H9 (cell line): ENCODE measurements around the gene CTNNAL1. TPM values are rescaled to one million over a fixed set of nuclear protein-coding genes. Genes with fewer than 3 reads are reported as not detected.

Experiments
- DNase-seq: peaks from one replicate; pipeline ENCODE4 v3.0.0-alpha.2; 2017
- H2AFZ ChIP-seq: one replicate; pipeline ENCODE4 v1.6.1; 2013; ENCODE audit warnings: mild to moderate bottlenecking, low read length, control low read depth, moderate library complexity
- H2AK5ac ChIP-seq: 2 replicates; pipeline ENCODE4 v1.6.1; 2013; ENCODE audit warnings: low read length, control low read depth, mixed read lengths; ENCODE audit not compliant: insufficient read length
- H2BK120ac ChIP-seq: one replicate; pipeline ENCODE4 v1.6.1; 2013; ENCODE audit warnings: low read depth, mild to moderate bottlenecking, low read length, control low read depth, inconsistent platforms; ENCODE audit not compliant: poor library complexity, severe bottlenecking
- H2BK12ac ChIP-seq: 2 replicates; pipeline ENCODE4 v1.6.1; 2013; ENCODE audit warnings: low read length, control low read depth, mixed read lengths, low read depth; ENCODE audit not compliant: insufficient read length
- H2BK15ac ChIP-seq: 2 replicates; pipeline ENCODE4 v1.6.1; 2013; ENCODE audit warnings: low read depth, low read length, control low read depth
- H2BK20ac ChIP-seq: one replicate; pipeline ENCODE4 v1.6.1; 2013; ENCODE audit warnings: low read depth, mild to moderate bottlenecking, low read length, control low read depth, inconsistent platforms; ENCODE audit not compliant: poor library complexity, severe bottlenecking
- H2BK5ac ChIP-seq: 2 replicates; pipeline ENCODE4 v1.6.1; 2013; ENCODE audit warnings: low read length, control low read depth, mixed read lengths; ENCODE audit not compliant: insufficient read length
- H3K14ac ChIP-seq: 2 replicates; pipeline ENCODE4 v1.6.1; 2013; ENCODE audit warnings: low read length, control low read depth; ENCODE audit not compliant: insufficient read depth
- H3K18ac ChIP-seq: 2 replicates; pipeline ENCODE4 v1.6.1; 2013; ENCODE audit warnings: low read depth, mild to moderate bottlenecking, mixed read lengths, low read length, control low read depth; ENCODE audit not compliant: insufficient read length
- H3K23ac ChIP-seq: 2 replicates; pipeline ENCODE4 v1.6.1; 2013; ENCODE audit warnings: low read length, control low read depth, mixed read lengths, low read depth; ENCODE audit not compliant: insufficient read length
- H3K23me2 ChIP-seq: 2 replicates; pipeline ENCODE4 v1.6.1; 2013; ENCODE audit warnings: low read depth, mild to moderate bottlenecking, mixed read lengths, low read length, control low read depth; ENCODE audit not compliant: insufficient read length, poor library complexity, severe bottlenecking
- H3K27ac ChIP-seq: 2 replicates; pipeline ENCODE4 v1.5.1; 2013; ENCODE audit warnings: low read length, control low read depth, mixed read lengths, low read depth; ENCODE audit not compliant: insufficient read length
- H3K27me3 ChIP-seq: 2 replicates; pipeline ENCODE4 v1.6.1; 2013; ENCODE audit warnings: low read length, control low read depth, inconsistent platforms; ENCODE audit not compliant: insufficient read depth
- H3K4ac ChIP-seq: 2 replicates; pipeline ENCODE4 v1.6.1; 2013; ENCODE audit warnings: low read depth, mild to moderate bottlenecking, control low read depth, inconsistent platforms, low read length, moderate library complexity
- H3K4me1 ChIP-seq: 2 replicates; pipeline ENCODE4 v1.6.1; 2013; ENCODE audit warnings: low read length, control low read depth, inconsistent platforms; ENCODE audit not compliant: insufficient read depth
- H3K4me2 ChIP-seq: 2 replicates; pipeline ENCODE4 v1.6.1; 2013; ENCODE audit warnings: low read length, control low read depth, mixed read lengths; ENCODE audit not compliant: insufficient read length, insufficient read depth
- H3K56ac ChIP-seq: 2 replicates; pipeline ENCODE4 v1.6.1; 2013; ENCODE audit warnings: low read depth, mild to moderate bottlenecking, mixed read lengths, low read length, control low read depth; ENCODE audit not compliant: insufficient read length
- H3K79me1 ChIP-seq: 2 replicates; pipeline ENCODE4 v1.6.1; 2013; ENCODE audit warnings: low read depth, mild to moderate bottlenecking, moderate library complexity, low read length, control low read depth, inconsistent platforms; ENCODE audit not compliant: insufficient read depth, poor library complexity, severe bottlenecking
- H3K79me2 ChIP-seq: 2 replicates; pipeline ENCODE4 v1.6.1; 2013; ENCODE audit warnings: low read length, control low read depth, inconsistent platforms; ENCODE audit not compliant: insufficient read depth
- H3K9ac ChIP-seq: 2 replicates; pipeline ENCODE4 v1.6.1; 2013; ENCODE audit warnings: low read length, control low read depth, mixed read lengths; ENCODE audit not compliant: insufficient read length; ENCODE audit errors: extremely low read depth
- H3K9me3 ChIP-seq: one replicate; pipeline ENCODE4 v1.6.1; 2013; ENCODE audit warnings: low read depth, low read length, inconsistent platforms; ENCODE audit not compliant: control insufficient read depth
- H3T11ph ChIP-seq: one replicate; pipeline ENCODE4 v1.6.1; 2013; ENCODE audit warnings: mild to moderate bottlenecking, low read length, control low read depth, inconsistent platforms
- H4K20me1 ChIP-seq: one replicate; pipeline ENCODE4 v1.6.1; 2013; ENCODE audit not compliant: control insufficient read depth, insufficient read length, insufficient read depth
- H4K5ac ChIP-seq: 2 replicates; pipeline ENCODE4 v1.6.1; 2013; ENCODE audit warnings: low read depth, mild to moderate bottlenecking, mixed read lengths, low read length, control low read depth; ENCODE audit not compliant: insufficient read length
- H4K8ac ChIP-seq: replicated peaks from 2 replicates; pipeline ENCODE4 v1.6.1; 2013; ENCODE audit warnings: low read length, control low read depth, mixed read lengths, low read depth; ENCODE audit not compliant: insufficient read length
- H4K91ac ChIP-seq: 2 replicates; pipeline ENCODE4 v1.6.1; 2013; ENCODE audit warnings: low read depth, mild to moderate bottlenecking, moderate library complexity, mixed read lengths, low read length, control low read depth; ENCODE audit not compliant: insufficient read length
- H3K27ac Mint-ChIP-seq, 3 experiments: 2 replicates in 2 of 3; 3 replicates in 1 of 3; pipeline ENCODE4 v1.8.0; 2020 to 2021; ENCODE audit warnings: mixed read lengths in 3 of 3, mild to moderate bottlenecking in 1 of 3, moderate library complexity in 1 of 3
- H3K27me3 Mint-ChIP-seq: 2 replicates; pipeline ENCODE4 v1.8.0; 2021; ENCODE audit warnings: low read depth, mild to moderate bottlenecking, moderate library complexity, mixed read lengths
- H3K36me3 Mint-ChIP-seq, 3 experiments: 2 replicates in 2 of 3; 3 replicates in 1 of 3; pipeline ENCODE4 v1.8.0; 2020 to 2021; ENCODE audit warnings: low read depth in 3 of 3, mixed read lengths in 3 of 3; ENCODE audit not compliant: insufficient read depth in 1 of 3
- H3K4me1 Mint-ChIP-seq, 2 experiments: 2 replicates each; pipeline ENCODE4 v1.8.0; 2020; ENCODE audit warnings: mixed read lengths in 2 of 2
- H3K4me3 Mint-ChIP-seq, 2 experiments: 2 replicates in 1 of 2; 3 replicates in 1 of 2; pipeline ENCODE4 v1.8.0; 2020 to 2021; ENCODE audit warnings: mild to moderate bottlenecking in 2 of 2, mixed read lengths in 2 of 2, moderate library complexity in 1 of 2
- H3K9me3 Mint-ChIP-seq, 2 experiments: 2 replicates in 1 of 2; 3 replicates in 1 of 2; pipeline ENCODE4 v1.8.0; 2020; ENCODE audit warnings: mild to moderate bottlenecking in 2 of 2, mixed read lengths in 2 of 2, moderate library complexity in 1 of 2
- CTCF ChIP-seq: fragments of 200-600 bp; sonication (generic); conservative IDR thresholded peaks from 3 replicates; pipeline ENCODE4 v1.8.0; 2021; ENCODE audit warnings: antibody characterized with exemption, mild to moderate bottlenecking
- WGBS: extraction: QIAGEN DNeasy Blood & Tissue Kit; methylation state at CpG from one replicate; pipeline ENCODE4 v1.1.7; 2013; ENCODE audit warnings: missing lambda C conversion rate, low lambda C conversion rate, mixed read lengths; ENCODE audit not compliant: insufficient read length; ENCODE audit errors: extremely low coverage; 5-methylcytosine and 5-hydroxymethylcytosine counted together
- total RNA-seq: library from RNA; stranded (reverse); gene quantifications from 2 replicates; pipeline ENCODE4 v1.2.1, GENCODE V29; 2021

CTNNAL1 gene
- total RNA-seq, 1 experiment from 2014 or later = 52.9 TPM

DNA sequence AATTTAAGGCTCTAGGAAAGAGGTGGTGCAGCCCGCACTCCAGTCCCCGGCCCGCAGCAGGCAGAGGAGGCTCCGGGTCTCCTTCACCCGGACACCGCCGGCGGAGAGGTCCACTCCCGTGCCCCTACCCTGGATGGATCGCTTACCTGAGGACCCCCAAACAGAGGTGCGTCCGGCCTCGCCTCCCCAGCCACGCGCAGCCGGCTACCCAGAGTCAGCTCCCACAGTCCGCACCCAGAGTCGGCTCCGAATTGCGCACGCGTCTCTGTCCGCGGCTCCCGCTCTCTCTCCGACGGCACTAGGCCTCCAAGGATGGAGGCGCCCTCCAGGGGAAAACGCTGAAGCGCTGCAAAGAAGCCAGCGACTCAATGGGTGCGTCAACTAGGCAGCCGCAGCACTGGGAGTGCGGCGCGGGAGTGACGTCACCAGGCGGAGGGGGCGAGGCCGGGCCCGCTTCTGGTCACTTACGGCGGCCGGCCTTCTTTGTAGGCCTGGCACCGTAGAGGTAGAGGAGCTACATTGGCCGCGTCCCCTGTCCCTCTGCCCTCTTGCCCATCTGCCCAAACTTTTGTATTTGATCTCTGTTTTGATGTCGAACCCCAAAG is 79.5 kb downstream of the CTNNAL1 start, which contains the start of gene ELP1:
Gene ELP1, minus strand, starts transcription at position 407 of the 605 bp plus-strand sequence. CDS start 2,978 bp downstream, outside the sequence.
- no peak within 1 kb of the TSS for H3K4ac ChIP-seq
- H3K4me1 ChIP-seq = peaks cover 6% of the 10 kb centered on the region
- H4K91ac ChIP-seq = no peak within 1 kb of the TSS
- H3K27me3 ChIP-seq = no peaks in the 10 kb centered on the region
- WGBS = no CpG with 5 or more reads among the region's 48 CpGs
- no peak within 1 kb of the TSS for H4K8ac ChIP-seq
- peak within 1 kb of the TSS; percentile 59; the same call in 1 of the 2 replicates for H3K14ac ChIP-seq
- peaks cover 12 to 15% of the 10 kb centered on the region in 2 experiments for H3K4me1 Mint-ChIP-seq
- no peaks in the 10 kb centered on the region for H3K9me3 Mint-ChIP-seq
- peak within 1 kb of the TSS; percentile 44 for H3K18ac ChIP-seq
- TF ChIP-seq CTCF = no peak; the same call in 2 of the 3 replicates
- H3K79me1 ChIP-seq = no peaks in the 10 kb centered on the region
- H3K9ac ChIP-seq = peak within 1 kb of the TSS; percentile 84
- no peaks in the 10 kb centered on the region for H3K9me3 ChIP-seq
- H2BK12ac ChIP-seq = no peak within 1 kb of the TSS
- H4K20me1 ChIP-seq = no peaks in the 10 kb centered on the region
- H3K27ac Mint-ChIP-seq = peak within 1 kb of the TSS; percentile 98 to 99 (median 98)
- no peak within 1 kb of the TSS for H3T11ph ChIP-seq
- H3K4me3 Mint-ChIP-seq = peak within 1 kb of the TSS; percentile 95 to 99
- no peak within 1 kb of the TSS for H2BK20ac ChIP-seq
- no peak within 1 kb of the TSS for H2AK5ac ChIP-seq
- H4K5ac ChIP-seq = no peak within 1 kb of the TSS
- no peak within 1 kb of the TSS for H2AFZ ChIP-seq
- no peak within 1 kb of the TSS for H2BK5ac ChIP-seq
- H3K27ac ChIP-seq = no peak within 1 kb of the TSS
- H3K23me2 ChIP-seq = peaks cover 10% of the 10 kb centered on the region
- peak within 1 kb of the TSS; percentile 83 for H3K4me2 ChIP-seq
- H3K27me3 Mint-ChIP-seq = no peaks in the 10 kb centered on the region
- H3K56ac ChIP-seq = no peak within 1 kb of the TSS
- peak; percentile 95 for DNase-seq
- H2BK15ac ChIP-seq = no peak within 1 kb of the TSS
- H3K79me2 ChIP-seq = peaks cover 11% of the 10 kb centered on the region
- no peak within 1 kb of the TSS for H2BK120ac ChIP-seq
- no peak within 1 kb of the TSS for H3K23ac ChIP-seq
- peaks cover 2 to 15% (median 7%) of the 10 kb centered on the region in 3 experiments; a peak in 5 of 7 replicates for H3K36me3 Mint-ChIP-seq
